Stimulated activated CD4-positive, alpha-beta T cell treated with anti-CD3 and anti-CD28 coated beads, TNF-alpha, amount 100 ng/mL, for 24 hours (primary cell): ENCODE measurements around the gene CYP46A1.

Source experiments
- DNase-seq, 3 experiments: peaks; one replicate each; pipeline ENCODE4 v3.0.0-alpha.2; 2020; ENCODE audit warnings: low read depth in 3 of 3

The CYP46A1 gene

DNA sequence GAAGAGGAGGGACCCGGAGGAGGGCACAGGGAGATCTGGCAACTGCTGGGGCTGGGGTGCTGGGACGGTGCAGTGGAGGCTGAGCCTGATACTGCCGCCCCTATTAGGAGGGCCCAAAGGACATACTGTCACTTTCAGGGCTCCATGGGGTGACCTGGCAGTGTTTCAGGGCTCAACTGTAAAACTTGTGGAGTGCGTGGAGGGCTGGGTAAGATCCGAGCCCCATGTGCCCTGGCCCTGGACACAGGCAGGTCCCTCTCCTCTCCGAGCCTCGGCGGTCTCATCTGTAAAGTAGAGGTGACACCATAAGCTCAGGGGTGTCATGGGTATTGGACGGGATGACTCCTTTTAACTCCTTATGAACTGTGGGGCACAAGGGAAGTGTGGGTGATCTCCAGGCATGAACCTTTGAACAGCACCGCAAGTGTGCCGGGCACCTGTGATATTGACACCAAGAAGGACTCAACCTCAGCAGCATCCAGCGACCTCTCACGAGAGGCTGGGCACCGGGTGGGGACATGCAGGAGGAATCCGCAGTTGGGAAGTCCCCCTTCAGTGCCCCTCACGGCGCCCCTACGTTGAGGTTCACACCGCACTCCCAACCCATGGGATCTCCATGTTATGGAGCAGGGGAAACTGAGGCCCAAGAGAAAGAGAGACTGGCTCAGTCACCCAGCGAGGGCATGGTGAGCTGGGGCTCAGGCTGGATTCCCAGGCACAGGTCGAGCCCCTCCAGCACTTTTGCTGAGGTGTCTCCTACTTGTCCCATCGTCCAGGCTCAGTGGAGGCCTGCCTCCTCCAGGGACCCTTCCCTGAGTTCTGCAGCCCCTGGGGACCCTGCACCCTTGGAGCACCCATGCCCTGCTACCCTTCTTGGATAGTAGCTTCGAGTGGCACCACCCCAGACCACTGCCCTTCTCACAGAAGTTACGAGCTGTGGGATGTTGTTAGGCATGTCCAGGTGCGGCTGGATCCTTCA lies 58.7 kb downstream of the CYP46A1 start:
- no peak for DNase-seq

DNA sequence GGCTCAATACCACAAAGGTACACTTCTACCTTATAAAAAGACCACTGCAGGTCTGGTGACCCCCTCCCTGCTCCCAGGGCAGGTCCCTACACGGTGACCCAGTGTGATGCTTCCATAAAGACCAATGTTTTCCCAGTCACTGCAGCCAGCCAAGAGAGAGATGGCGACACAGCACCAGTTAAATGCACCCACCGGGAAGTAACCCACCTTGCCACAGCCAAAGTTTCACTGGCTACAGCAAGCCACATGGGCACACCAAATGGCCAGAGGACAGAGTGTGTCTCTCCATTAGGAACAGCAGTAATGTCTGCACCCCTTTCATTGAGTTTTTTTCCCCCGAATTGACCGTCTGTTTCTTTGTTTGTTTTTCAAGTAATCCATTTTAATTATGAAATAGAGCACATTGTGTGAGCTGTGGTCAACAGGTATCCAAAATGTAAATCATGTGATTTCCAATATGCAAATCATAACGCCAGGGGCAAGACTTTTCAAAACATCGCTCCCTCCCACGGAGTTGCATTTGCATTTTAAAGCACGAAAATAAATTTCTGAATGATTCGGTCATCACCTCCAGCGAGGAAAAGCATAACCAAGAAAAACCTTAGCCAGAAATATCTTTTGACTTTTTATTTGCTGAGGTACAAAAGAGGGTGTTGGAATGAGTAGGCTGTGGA lies 60.2 kb downstream of the CYP46A1 start:
- DNase-seq, result no peak

DNA sequence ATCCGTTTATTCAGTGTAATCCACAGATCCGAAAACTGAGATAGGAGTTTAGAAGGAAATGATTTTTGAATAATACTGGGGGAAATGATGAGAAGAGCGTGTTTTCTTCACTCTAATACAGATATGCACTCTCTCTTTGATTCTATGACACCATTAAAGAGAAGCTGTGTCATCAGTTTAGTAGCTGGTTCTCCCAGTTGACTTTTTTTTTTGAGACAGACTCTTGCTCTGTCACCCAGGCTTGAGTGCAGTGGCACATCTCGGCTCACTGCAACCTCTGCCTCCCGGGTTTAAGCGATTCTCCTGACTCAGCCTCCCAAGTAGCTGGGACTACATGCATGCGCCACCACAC lies 60.8 kb downstream of the CYP46A1 start:
- DNase-seq, result no peak

DNA sequence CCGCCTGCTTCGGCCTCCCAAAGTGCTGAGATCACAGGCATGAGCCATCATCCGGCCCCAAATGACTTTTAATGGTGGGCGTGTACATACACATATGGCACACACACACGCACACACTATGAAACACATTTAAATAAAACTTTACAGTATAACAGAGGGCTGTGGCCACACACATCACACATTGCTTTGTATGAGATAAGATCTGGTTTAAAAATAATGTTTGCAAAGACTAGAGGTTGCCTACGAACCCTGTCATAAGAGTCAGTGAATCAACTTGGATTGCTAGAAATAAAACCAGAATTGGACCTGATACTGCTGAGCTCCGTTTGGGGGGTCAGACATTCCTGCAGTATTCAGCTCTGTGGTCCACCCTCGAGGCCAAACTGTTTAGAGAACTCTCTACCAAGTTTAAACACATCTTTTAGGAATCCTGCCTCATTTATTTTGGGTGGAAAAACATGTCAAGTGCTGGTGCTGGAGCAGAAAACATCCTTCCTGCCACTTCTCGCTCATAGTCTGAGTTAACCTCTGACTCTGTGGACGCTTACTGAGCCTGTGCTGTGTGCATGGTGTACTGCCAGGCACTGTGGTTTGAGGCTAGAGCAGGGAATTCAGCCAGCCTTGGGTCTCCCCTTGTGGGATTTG lies 61.3 kb downstream of the CYP46A1 start:
- no peak for DNase-seq

DNA sequence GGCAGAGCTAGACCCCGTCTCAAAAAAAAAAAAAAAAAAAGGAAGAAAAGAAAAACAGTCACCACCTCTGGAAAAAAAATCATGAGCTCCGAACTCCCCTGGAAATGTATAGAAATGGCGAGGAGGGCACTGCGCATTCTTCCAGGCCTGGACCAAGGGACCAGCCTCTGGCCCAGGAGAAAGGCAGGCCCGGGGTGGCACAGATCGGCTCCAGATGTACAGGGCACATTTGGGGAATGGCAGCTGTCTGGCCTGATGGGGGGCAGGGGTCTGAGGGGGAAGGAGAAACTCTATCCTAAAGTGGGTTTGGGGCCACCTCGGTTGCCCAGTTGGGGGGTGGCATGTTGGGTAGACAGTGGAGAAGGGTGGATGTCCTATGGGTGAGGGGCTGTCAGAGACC lies 63.1 kb downstream of the CYP46A1 start:
- DNase-seq, result no peak

DNA sequence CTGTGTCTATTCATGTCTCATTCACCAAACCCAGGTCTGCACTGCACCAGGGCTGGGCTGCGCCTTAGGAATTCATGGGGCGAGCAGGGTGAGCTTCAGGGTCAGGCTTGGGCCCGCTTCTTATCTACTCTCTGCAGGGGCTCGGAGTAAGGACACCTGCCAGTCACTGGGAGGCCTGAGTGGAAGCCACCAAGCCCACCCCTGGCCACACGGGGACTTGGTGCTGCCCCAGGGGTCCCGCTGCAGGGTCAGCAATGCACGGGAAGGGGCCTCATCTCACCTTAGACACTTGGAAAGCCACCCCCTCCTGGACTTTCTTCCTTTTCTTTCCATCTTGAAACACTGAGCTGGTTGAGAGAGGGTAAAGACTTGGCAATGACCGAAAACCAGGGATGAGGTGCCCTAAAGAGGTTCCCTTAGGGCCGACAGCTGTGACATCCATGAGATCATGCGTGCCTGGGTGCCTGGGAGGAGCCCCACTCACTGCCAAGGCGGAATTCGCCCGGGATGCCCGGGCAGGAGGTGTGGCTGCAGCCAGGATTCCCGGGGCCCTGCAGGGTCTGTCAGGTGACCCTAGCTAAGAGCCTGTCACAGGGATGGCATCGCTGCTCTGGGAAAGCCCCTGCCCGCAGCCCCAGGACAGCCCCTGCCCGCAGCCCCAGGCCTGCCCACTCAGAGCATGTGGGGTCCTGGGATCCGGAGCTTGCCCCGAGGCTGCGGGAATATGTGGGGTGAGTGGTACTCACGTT lies 63.7 kb downstream of the CYP46A1 start:
- no peak for DNase-seq

DNA sequence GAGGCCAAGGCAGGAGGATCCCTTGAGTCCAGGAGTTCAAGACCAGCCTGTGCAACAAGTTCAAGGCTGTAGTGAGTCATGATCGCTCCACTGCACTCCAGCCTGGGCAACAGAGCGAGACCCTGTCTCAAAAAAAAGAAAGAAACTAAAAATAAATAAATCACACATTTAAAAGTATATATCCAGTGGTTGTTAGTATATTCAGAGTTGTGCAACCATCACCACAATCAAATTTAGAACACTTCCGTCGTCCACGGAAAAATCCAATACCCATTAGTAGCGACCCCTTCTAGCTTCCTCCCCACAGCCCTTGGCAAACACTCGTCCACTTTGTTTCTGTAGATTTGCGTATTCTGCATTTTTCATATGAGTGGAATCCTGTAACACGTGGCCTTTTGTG lies 64.4 kb downstream of the CYP46A1 start:
- DNase-seq, result no peak

DNA sequence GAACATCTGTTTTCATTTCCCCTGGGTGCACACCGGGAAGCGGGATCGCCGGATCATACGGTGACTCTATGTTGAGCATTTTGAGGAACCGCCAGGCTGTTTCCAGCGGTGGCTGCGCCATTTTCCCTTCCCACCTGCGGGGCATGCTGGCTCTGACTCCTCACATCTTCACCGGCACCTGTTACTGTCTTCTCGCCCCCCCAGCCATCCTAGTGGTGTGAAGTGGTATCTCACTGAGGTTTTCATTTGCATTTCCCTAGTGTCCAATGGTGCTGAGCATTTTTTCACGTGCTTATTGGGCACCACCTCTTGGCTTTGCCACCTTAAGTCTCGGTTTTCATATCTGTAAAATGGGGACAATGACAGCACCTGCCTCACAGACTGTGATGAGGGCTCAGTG lies 65.0 kb downstream of the CYP46A1 start:
- DNase-seq, result no peak

DNA sequence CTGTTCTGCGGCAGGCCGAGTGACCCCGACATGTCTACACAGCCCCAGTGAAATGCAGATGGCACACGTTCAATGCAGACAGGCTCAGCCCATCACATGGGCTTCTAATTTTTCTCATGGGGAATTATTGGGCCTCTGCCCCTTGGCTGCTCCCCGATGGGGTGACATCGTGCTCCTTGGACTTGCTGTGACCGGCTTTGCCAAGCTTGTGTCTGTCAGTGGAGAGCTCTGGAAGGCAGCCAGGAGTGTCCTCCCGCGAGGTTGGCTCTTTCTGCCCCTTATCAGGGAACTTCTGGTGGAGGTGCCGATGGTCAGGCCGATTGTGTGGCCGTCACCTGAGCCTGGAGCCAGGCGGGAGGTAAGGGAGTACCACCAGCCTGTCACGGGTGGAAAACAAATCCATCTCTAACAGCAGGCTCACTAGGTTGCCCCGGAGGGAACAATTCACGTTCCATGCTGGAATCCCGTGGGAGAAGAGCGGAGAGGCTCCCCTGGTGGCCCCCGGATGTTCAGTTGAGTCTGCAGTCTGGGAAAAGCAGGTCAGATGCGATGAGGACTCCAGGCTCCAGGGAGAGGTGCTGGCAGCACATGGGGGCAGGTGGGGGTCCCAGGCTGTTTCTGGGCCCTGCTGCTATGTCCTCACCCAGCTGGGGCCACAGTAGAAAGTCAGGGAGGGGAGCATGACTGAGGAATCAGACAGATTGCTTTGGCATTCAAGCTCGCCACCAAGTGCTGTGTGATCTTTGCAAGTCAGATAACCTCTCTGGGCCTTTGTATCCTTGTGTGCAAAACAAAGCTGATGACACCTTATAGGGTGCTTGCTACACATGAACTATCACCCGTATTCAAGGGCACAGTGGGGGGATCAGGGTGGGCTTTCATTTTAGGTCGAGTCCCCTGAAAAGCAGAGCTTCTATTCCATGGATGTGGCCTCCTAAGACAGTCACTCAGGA lies 65.9 kb downstream of the CYP46A1 start:
- DNase-seq, result no peak

DNA sequence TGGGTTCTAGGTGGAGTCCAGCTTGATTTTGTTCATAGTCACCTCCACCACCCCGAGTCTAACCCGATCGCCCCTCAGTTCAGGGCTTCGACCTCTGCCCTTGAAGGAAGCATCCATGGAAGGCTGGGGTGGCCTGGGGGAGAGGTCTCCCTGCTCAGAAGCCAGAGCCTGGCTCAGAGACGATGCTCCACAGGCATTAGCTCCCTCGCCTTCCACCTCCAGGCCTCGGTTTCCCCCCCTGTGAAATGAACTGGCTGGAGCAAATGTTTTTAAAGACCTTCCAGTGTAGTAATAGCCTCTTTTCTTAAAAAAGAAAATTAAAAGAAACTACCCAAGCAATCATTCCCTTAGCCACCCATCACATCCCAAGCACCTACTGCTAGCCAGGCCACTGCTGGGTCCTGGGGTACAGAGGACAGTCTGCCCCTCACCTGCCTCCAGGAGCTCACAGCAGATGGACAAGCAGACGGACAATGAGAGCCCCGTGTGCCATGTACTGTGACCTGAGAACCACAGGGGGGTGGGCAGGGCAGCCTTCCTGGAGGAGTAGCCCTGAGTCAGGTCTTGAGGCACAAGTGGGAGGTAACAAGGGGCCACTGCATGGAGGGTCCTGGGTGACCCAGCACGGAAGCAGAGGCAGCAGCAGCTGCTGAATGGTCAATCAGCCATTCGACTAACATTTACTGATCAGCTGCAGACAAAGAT lies 66.8 kb downstream of the CYP46A1 start:
- no peak for DNase-seq

DNA sequence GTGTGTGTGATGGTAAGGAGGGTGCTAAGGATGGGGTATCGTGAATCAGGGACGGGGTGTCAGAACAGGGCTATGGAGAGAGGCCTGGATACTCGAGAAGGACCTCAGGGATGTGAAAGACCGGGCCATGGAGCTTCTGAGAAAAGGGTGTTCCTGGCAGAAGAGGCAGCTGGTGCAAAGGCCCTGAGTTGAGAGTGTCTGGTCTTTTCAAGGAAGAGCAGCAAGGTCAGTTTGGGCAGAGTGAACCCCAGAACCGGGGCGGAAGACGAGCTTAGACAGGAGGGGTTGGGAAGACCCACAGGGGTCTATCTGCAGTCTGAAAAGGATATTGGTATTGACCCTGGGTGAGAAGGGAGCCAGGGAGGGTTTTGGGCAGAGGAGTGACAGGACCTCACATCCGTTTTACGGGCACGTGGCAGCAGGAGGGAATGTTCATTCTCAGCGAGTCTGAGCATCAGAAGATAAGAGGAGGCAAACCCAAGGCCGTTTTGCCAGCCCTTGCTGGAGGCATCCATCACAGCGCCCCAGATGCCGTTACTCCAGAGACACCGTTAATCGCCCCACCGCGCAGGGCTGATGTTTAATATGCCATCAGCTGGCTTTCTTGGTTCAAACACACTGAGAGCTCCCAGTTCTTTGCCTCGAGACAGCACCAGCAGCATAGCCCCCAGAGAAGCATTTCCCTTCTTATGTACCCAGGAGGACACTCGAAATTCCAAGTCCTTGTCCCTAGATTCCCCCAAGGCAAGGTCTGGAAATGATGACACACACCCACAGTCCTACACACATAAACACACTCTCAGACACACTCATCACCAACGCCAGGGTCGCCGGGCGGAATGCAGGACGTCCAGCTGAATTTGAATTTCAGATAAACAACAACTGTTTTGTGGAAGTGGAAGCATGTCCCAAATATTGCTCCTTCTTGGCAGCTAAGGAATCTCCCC lies 67.7 kb downstream of the CYP46A1 start:
- no peak for DNase-seq

DNA sequence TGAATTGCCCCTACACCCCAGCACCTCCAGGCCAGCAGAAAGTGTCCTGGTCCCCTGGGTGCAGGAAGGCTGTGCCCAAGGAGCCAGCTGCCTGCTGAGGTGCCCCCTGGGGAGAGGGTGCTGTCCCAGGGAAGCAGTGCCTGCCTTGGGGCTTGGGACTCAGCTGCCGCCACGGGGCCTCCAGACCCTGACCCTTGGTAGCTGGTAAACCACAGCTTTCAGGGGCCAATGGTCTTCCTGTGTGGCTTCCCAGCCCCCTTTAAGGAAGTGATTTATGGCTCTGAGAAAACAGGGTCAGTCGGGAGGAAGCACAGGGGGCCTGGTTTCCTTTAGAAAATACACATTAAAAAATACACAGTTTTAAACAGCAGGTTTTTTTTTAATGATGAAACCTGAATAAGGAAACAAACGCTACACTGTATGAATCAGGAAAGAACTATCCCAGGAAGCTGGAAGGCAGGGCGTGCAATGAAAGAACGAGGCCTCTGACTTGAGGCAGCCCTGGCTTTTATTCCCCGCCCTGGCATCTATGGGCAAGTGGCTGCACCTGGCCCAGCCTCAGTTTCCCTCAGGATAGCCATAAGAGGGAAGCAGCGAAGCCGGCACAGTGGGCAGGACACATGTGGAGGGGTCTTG lies 68.5 kb downstream of the CYP46A1 start:
- DNase-seq, result no peak

DNA sequence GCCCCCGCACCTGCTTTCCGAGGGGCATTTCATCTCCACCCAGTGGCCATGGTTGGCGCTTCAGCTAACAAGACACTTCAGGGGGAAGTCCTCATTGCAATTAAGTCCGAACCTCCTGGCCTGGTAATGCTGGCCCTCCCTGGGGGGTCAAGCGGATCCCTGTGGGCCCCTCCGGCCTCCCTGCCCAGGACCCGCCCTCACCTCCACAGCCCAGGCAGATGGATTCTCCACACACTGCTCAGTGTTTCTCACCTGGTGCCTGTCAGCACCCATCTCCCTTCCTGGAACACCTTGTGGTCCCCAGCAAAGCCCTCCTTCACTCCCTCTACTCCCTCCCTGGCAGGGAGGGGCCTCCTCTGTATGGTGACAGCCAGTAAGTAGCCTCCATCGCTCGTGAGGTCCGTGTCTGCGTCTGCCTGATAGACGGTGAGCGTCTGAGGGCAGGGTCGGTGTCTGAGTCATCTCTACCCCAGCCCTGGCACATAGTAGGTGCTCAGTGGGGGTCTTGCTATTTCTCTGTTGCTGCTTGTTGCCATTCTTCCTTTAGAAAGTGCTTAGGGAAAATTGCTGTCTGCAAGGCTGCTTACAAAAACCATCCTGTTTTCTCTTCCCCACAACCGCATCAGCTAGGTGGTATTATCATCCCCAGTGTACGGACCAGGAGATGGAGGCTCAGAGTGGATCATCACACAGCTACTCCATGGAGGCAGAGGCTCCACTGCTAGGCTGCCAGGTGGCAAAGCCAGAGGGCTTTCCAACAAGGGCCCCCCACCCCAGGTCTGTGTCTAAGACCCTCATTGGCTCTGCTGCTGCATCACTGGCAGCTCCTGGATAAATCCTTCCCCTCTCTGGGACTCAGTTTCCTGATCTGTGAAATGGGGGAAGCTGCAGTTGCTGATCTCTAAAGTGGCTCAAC lies 69.4 kb downstream of the CYP46A1 start:
- DNase-seq, result no peak

DNA sequence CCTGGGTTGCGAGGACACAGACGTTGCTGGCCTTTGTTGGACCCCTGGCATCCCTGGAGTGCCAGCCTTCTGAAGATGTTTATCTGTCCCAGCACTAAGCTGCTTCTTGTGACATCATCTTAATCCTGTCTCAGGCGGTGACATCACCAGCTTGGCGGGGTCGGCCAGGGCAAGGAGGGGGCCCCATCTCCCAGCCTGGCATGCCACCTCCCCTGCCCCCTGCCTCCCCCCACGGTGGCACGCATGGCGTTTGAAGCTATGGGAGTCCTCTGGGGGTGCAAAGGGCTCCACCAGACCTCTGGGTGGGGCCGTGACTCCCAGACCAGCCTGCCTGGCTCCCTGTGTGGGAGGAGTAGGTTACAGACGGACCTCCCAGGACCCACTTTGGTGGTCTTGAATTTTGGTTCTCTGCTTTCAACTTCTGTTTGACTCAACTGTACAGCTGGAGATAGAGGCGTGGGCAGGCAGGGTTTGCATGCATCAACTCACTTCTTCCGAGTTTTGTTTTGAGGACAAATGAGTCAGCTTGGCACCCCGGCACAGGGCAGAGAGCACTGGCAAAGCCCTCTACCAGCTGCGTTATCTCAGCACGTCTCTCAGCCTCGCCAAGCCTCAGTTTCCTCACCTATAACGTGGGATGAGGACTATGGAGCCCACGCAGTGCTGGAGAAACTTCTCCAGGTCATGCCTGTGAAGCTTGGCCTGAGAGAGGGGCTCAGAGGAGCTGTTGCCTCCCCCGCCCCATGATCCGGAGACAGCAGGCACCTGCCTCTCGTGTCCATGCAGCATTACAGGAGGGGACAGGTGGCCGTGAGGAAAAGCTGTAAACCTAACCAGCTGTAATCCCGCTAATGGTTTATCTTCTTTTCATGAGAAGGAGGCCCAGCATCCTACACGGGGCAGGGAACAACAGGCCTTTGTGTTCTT lies 70.3 kb downstream of the CYP46A1 start:
- DNase-seq, result peak in 1 of 3 experiments; percentile 5

DNA sequence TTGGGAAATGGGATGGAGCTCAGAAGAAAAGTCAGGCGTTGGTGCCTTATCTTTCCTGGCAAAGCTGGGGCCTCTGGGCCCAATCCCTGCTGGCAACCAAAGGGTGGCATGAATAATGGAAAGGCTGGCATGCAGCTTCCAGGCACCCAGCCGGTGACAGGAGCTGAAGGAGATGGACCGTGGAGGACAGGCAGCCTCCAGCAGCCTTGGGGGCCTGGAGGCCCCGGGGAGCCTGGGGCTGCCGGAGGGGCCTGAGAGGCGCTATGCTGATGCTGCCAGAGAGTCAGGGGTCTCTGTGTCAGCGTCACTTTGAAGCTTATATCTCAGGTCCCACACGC lies 70.9 kb downstream of the CYP46A1 start:
- DNase-seq, result no peak
